Mucosa of descending colon (tissue), 3 donors: ENCODE data around the gene PKP1. TPM values are rescaled to one million over a fixed set of nuclear protein-coding genes. Genes with fewer than 3 reads are reported as not detected.

Source experiments
- ATAC-seq: fragments of 200-7000 bp; cut with Tn5 transposase; one replicate; pipeline ENCODE4 v1.9.1; 2020; ENCODE audit warnings: mild to moderate bottlenecking, moderate library complexity
- DNase-seq, 3 donors: peaks; one replicate each; pipeline ENCODE4 v3.0.0-alpha.2; 2020
- H3K36me3 ChIP-seq: fragments of 200-600 bp; one replicate; pipeline ENCODE4 v1.8.0; 2021; ENCODE audit warnings: low read depth, mild to moderate bottlenecking
- H3K4me1 ChIP-seq: fragments of 200-600 bp; one replicate; pipeline ENCODE4 v1.8.0; 2021; ENCODE audit warnings: low read depth, mild to moderate bottlenecking
- H3K4me3 ChIP-seq: fragments of 200-600 bp; one replicate; pipeline ENCODE4 v1.8.0; 2021; ENCODE audit warnings: mild to moderate bottlenecking
- H3K9me3 ChIP-seq: fragments of 200-600 bp; one replicate; pipeline ENCODE4 v1.8.0; 2021; ENCODE audit warnings: mild to moderate bottlenecking
- intact Hi-C, 2 donors: fragments of 100-400 bp; cut with DNase I in 1 of 2; cut with micrococcal nuclease in 1 of 2; formaldehyde crosslinking; loops; one replicate each; pipeline versions ENCODE4 v1.11.0 to v1.11.1; 2022; cut with DNase I, micrococcal nuclease
- total RNA-seq, 3 donors: library from RNA; stranded (reverse); fragmentation: NEBNext Ultra II Directional in 2 of 3; extraction: Animal tissue kit (Norgen Biotek cat#: 25700) in 2 of 3; gene quantifications; one replicate each; pipeline versions ENCODE4 v1.2.1 to v1.2.4, GENCODE V29; 2021 to 2023
- TF ChIP-seq, protein P1 (sequence below): fragments of 200-600 bp; IDR thresholded peaks from one replicate; pipeline ENCODE4 v1.8.0; 2022; ENCODE audit warnings: antibody characterized with exemption, mild to moderate bottlenecking
- donor health status: DM: no; HTN: no; CAD: no; lungs with moderate emphysema.
- donor health status: DM: no; HTN: no; CAD: no.
- donor health status: DM: no; HTN: yes; CAD: no.

PKP1 gene
- total RNA-seq, 3 donors from 2014 or later = 0.27 to 0.41 TPM; not detected in 1

DNA sequence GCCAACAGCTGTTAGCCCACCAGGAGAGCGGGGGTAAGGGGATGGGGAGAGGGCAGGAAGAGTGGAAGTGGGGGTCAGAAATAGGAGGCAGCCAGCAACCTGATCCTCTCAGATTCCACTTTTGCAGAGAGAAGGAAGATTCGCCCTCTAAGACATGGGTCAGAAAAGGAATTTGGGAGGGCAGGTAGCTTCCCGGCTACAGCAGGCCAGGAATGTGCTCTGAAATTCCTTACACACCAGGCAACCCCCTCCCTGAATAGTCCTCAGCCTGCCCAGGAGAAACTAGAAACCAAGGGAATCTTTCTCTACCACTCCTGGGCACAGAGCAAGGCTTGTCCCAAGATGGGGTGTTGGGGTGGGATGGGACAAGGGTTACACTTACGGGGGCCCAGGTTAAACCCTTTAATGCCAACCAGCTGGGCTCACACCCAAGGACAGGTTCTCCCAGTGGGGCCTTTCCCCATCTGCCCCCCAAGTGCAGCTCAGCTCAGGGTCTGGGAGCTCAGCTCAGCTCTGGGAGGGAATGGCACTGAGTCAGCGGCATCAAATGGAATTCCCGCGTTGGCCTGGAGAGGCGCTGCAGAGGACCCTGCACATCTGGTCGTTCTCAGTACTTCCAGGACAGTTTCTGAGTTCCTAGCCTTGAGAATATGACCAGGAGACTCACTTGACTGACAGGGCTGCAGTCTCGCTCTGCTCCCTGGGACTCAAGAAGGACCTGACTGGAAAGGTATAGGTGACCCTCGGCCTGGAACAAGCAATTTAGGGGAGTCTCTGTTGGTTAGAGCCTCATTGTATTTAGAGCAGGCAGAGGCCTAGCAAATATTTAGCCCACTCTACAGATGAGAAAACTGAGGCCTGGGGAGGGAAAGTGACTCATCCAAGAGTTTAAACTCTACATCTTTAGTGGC lies 93.4 kb downstream of the PKP1 start:
- H3K4me1 ChIP-seq = no peaks in the 10 kb centered on the region
- H3K4me3 ChIP-seq = no peak overlapping the region
- TF ChIP-seq, protein P1, sequence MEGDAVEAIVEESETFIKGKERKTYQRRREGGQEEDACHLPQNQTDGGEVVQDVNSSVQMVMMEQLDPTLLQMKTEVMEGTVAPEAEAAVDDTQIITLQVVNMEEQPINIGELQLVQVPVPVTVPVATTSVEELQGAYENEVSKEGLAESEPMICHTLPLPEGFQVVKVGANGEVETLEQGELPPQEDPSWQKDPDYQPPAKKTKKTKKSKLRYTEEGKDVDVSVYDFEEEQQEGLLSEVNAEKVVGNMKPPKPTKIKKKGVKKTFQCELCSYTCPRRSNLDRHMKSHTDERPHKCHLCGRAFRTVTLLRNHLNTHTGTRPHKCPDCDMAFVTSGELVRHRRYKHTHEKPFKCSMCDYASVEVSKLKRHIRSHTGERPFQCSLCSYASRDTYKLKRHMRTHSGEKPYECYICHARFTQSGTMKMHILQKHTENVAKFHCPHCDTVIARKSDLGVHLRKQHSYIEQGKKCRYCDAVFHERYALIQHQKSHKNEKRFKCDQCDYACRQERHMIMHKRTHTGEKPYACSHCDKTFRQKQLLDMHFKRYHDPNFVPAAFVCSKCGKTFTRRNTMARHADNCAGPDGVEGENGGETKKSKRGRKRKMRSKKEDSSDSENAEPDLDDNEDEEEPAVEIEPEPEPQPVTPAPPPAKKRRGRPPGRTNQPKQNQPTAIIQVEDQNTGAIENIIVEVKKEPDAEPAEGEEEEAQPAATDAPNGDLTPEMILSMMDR = peak; percentile 42
- ATAC-seq (peak; percentile 64), DNase-seq (peak in 2 of 3 donors; percentile 54 to 65)
- no peaks in the 10 kb centered on the region for H3K9me3 ChIP-seq
- H3K36me3 ChIP-seq = no peaks in the 10 kb centered on the region
- intact Hi-C loops = no loop called here

DNA sequence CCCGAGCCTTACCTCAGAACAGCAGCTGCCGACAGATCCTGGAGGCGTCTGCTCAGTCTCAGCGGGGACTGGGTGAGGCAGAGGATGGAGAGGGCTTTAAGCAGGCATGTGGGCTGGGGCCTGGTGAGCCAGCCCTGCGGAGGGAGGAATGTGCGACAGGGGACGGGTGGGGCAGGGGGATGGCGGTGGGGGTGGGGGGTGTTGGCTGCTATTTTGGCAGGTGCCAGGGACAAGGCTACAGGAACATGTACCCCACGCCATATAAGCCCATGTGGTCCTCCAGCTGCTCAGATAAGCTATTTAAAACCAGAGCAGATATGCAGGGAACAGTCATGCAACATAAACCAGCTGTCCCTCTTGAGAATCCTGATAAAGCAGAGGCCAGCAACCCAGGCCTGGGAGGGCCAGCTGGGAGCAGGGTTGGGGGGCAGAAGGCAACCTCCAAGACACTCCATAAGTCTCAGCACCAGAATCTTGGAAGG lies 94.3 kb downstream of the PKP1 start, which contains the start of gene TNNT2:
TSS of gene TNNT2 (minus strand) at position 70 of the 482 bp plus-strand sequence. CDS start 4,426 bp downstream, outside the sequence.
- Histone ChIP-seq H3K4me3 (no peak within 1 kb of the TSS), H3K9me3 (no peaks in the 10 kb centered on the region), H3K36me3 (no peaks in the 10 kb centered on the region), H3K4me1 (no peaks in the 10 kb centered on the region)
- DNase-seq = peak in 1 of 3 donors; percentile 32
- TF ChIP-seq, protein P1 = no peak
- no peak for ATAC-seq
- intact Hi-C loops = no loop called here

DNA sequence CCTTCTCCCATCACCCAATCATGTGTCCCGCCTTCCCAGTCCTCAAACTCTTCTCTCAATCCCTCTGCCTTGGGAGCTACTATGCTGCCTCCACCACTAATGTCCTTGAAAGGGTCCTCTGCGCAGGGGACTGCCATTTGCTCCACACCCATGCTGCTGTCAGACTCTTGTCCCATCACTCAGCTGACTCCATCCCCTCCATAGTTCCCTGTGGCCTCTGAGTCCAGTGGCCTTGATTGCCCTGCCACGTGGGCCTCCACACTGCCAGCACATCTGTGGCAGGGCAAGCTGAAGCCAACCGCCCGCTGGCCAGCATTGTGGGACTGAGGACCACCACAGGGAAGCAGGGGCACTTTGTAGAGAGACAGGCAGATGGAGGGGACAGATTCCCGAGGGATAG lies 95.5 kb downstream of the PKP1 start:
- TF ChIP-seq, protein P1 = no peak
- ATAC-seq = peak; percentile 3
- Histone ChIP-seq H3K4me1 (no peaks in the 10 kb centered on the region), H3K9me3 (no peaks in the 10 kb centered on the region), H3K4me3 (no peak overlapping the region), H3K36me3 (no peaks in the 10 kb centered on the region)
- intact Hi-C loops = no loop called here
- DNase-seq = no peak

DNA sequence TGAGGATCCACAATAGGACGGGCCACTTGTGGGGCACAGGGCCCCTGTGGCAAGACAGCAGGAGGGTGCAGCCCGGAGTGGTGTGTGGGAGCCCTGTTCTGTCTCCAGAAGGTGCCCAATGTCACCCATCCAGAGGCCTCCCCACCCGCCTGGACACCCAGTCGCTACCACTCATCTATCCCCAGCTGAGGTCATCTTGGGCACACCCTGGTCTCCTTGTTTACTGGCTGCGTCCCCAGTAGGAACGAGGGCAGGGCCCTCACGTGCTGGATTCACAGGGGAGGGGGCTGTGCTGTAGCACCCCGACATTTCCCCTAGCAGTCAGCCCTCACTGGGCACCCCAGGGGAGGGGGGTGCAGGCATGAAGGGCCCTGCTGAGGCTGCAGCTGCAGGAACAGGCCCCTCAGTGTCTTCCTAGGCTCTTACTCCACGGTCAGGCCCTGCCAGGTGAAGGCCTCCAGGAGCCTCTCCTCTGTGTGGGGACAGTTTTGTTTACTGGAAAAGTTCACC lies 96.5 kb downstream of the PKP1 start:
- Histone ChIP-seq H3K4me1 (no peaks in the 10 kb centered on the region), H3K4me3 (no peak overlapping the region), H3K9me3 (no peaks in the 10 kb centered on the region), H3K36me3 (no peaks in the 10 kb centered on the region)
- TF ChIP-seq, protein P1 = no peak
- DNase-seq (peak in 2 of 3 donors; percentile 24 to 36), ATAC-seq (peak; percentile 39)
- intact Hi-C loops = no loop called here

DNA sequence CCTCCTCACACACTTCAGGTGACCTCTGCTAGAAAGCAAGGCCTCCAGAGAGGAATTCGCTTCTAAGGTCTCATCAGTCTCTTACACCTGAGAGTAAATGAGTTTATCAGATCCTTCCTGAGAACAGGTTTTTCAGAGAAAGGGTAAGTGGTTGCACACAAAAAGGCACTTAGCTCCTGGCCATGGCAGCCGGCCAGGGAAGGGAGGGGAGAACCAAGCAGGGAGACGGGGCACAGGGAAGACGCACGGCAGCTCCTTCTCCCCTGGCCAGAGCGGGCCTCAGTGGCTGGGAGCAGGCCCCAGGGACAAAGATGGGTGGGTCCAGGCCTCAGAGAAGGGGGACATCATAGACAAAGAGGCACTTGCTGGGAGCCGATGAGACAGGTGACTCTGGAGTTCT lies 97.8 kb downstream of the PKP1 start:
- peak in 1 of 3 donors; percentile 40 for DNase-seq
- intact Hi-C loops = no loop called here
- H3K4me1 ChIP-seq = no peaks in the 10 kb centered on the region
- H3K36me3 ChIP-seq = no peaks in the 10 kb centered on the region
- TF ChIP-seq, protein P1 = no peak
- ATAC-seq = no peak
- H3K9me3 ChIP-seq = no peaks in the 10 kb centered on the region
- H3K4me3 ChIP-seq = no peak overlapping the region

Other genes starting within 250 kb of the PKP1 start
- gene CACNA1S, start 171.1 kb upstream of the PKP1 start, total RNA-seq = not detected
- not detected for gene ASCL5, start 156.3 kb upstream of the PKP1 start, total RNA-seq
- 10 to 100 TPM; 19.1 to 38.9 (median 24.1) TPM for gene TMEM9, start 129.0 kb upstream of the PKP1 start, total RNA-seq
- gene IGFN1, start 92.7 kb upstream of the PKP1 start, total RNA-seq = under 1 TPM; 0.03 to 0.32 (median 0.10) TPM
- gene TNNT2, start 94.2 kb downstream of the PKP1 start, total RNA-seq = 1 to 10 TPM in 2 of 3 donors, under 1 TPM in 1; 0.28 to 4.0 (median 2.0) TPM
- gene LAD1, start 115.8 kb downstream of the PKP1 start, total RNA-seq = 100 to 1,000 TPM in 2 of 3 donors, 10 to 100 TPM in 1; 86.0 to 202 (median 130) TPM
- under 1 TPM; 0.13 to 0.64 (median 0.39) TPM for gene TNNI1, start 138.2 kb downstream of the PKP1 start, total RNA-seq
- 100 to 1,000 TPM in 1 of 3 donors, 10 to 100 TPM in 1, 1 to 10 TPM in 1; 8.5 to 106 (median 12.4) TPM for gene PHLDA3, start 185.7 kb downstream of the PKP1 start, total RNA-seq
- 1,000 to 10,000 TPM in 1 of 3 donors, 100 to 1,000 TPM in 2; 150 to 1,587 (median 214) TPM for gene CSRP1, start 223.6 kb downstream of the PKP1 start, total RNA-seq